Fibroblast of the aortic adventitia (primary cell): ENCODE results near the gene RECQL. TPM values are rescaled to one million over a fixed set of nuclear protein-coding genes. Genes with fewer than 3 reads are reported as not detected.

Source experiments
- DNase-seq: peaks from one replicate; pipeline ENCODE4 v3.0.0-alpha.2; 2010; ENCODE audit warnings: low read depth
- H3K4me3 ChIP-seq: 2 replicates; pipeline ENCODE4 v1.5.1; 2011; ENCODE audit warnings: low read depth, mild to moderate bottlenecking, control low read depth, low read length, moderate library complexity
- CTCF ChIP-seq: IDR thresholded peaks from 2 replicates; pipeline ENCODE4 v1.5.1; 2011; ENCODE audit warnings: mild to moderate bottlenecking, low read length, control low read depth, inconsistent platforms; ENCODE audit not compliant: insufficient read depth
- total RNA-seq: library from RNA; depleted of rRNA; stranded (reverse); fragments of >200 nt; gene quantifications from 2 replicates; pipeline ENCODE4 v1.2.3, GENCODE V29; 2012; ENCODE audit warnings: low replicate concordance

RECQL gene
- total RNA-seq, 1 donor, result 114 TPM

- H3K4me3 ChIP-seq, result no peak overlapping the region
- no peak for TF ChIP-seq CTCF
- no peak for DNase-seq
Measured at GRCh38 chr12:21459474-21459873, 42.0 kb downstream of the RECQL start.

GRCh38 chr12:21456291-21456780 is 45.1 kb downstream of the RECQL start:
- no peak for TF ChIP-seq CTCF
- DNase-seq, result no peak
- H3K4me3 ChIP-seq, result no peak overlapping the region

DNA sequence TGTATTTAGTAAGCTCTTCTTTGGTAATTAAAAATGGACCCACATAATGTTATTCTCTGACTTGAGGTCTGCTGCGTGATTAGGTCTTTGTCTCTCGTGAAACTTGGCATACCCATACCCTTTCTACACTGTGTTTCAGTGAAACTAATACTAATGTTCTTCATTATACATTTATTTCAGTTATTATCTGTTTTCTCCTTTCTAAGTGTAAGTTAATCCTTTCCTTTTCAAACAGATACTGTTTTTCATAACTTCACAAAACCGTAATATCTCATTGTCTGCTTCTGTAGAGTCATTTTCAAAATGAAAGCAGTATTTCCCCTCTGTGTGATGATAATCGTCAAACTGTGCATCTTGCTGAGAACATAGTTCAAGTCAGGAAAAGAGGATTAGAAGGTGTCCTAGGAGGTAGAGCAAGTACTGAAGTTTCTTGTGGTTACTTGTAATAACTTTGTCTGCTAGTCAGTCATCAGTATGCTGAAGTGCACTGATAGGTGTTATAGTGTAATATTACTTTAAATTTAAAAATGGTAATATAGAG is 48.1 kb downstream of the RECQL start:
- TF ChIP-seq CTCF, result no peak
- no peak for DNase-seq
- H3K4me3 ChIP-seq, result no peak overlapping the region

- peak; percentile 9 for DNase-seq
- H3K4me3 ChIP-seq, result no peak overlapping the region
- TF ChIP-seq CTCF, result peak; percentile 3
Measured at GRCh38 chr12:21451529-21451928, 49.9 kb downstream of the RECQL start.

- no peak overlapping the region for H3K4me3 ChIP-seq
- DNase-seq, result no peak
- TF ChIP-seq CTCF, result no peak
Measured at GRCh38 chr12:21444193-21445146, 57.0 kb downstream of the RECQL start.

GRCh38 chr12:21439347-21439746 is 62.1 kb downstream of the RECQL start:
- no peak for DNase-seq
- no peak for TF ChIP-seq CTCF
- no peak overlapping the region for H3K4me3 ChIP-seq
